HepG2 (cell line): ENCODE data around the gene APC2. TPM values are rescaled to one million over a fixed set of nuclear protein-coding genes. Genes with fewer than 3 reads are reported as not detected.

Source experiments
- FOXK2 ChIP-seq: fragments of 450-650 bp; IDR thresholded peaks from 2 replicates; pipeline ENCODE4 v1.6.1; 2016
- MYC ChIP-seq: sonication (generic); formaldehyde crosslinking; IDR thresholded peaks from 2 replicates; pipeline ENCODE4 v1.9.0; 2021; ENCODE audit warnings: missing genetic modification reagents, borderline replicate concordance
- NR3C1 ChIP-seq: sonication (generic); formaldehyde crosslinking; IDR thresholded peaks from 2 replicates; pipeline ENCODE4 v1.4.0; 2020; ENCODE audit warnings: missing genetic modification reagents
- RAD21 ChIP-seq: fragments of 450-650 bp; formaldehyde crosslinking; IDR thresholded peaks from 2 replicates; pipeline ENCODE4 v1.5.0; 2020; ENCODE audit warnings: mild to moderate bottlenecking
- ZKSCAN5 ChIP-seq: sonication (generic); formaldehyde crosslinking; IDR thresholded peaks from 2 replicates; pipeline ENCODE4 v1.5.1; 2020; ENCODE audit warnings: mild to moderate bottlenecking, missing genetic modification reagents
- ZNF768 ChIP-seq: sonication (generic); formaldehyde crosslinking; IDR thresholded peaks from 2 replicates; pipeline ENCODE4 v1.4.0; 2020; ENCODE audit warnings: missing genetic modification reagents
- polyA plus RNA-seq, 8 experiments: library from polyadenylated mRNA; depleted of rRNA in 3 of 8; stranded (reverse) in 7 of 8; unstranded in 1 of 8; fragments of >200 nt; fragmentation: Illumina TruSeq in 4 of 8; extraction: Trizol in 4 of 8; gene quantifications; 2 replicates each; pipeline versions ENCODE4 v1.2.1 to v1.2.3, GENCODE V29; 2011 to 2016; ENCODE audit warnings: low read depth in 4 of 8, missing spikeins in 1 of 8, mixed read lengths in 1 of 8; ENCODE audit not compliant: insufficient read depth in 1 of 8
- total RNA-seq, 5 experiments: library from RNA; depleted of rRNA; stranded (reverse); fragments of >200 nt; fragmentation: Illumina TruSeq; extraction: Trizol; gene quantifications; 2 replicates each; pipeline ENCODE4 v1.2.3, GENCODE V29; 2016; ENCODE audit warnings: low read depth in 1 of 5
- TF ChIP-seq, protein P1 (sequence below): sonication (generic); formaldehyde crosslinking; IDR thresholded peaks from 2 replicates; pipeline ENCODE4 v1.8.1; 2023; ENCODE audit warnings: mild to moderate bottlenecking, missing genetic modification reagents
- TF ChIP-seq, protein P2 (sequence below): sonication (generic); formaldehyde crosslinking; IDR thresholded peaks from 2 replicates; pipeline ENCODE4 v1.5.0; 2020; ENCODE audit warnings: missing genetic modification reagents, mild to moderate bottlenecking, borderline replicate concordance
- TF ChIP-seq, protein P3 (sequence below): sonication (generic); formaldehyde crosslinking; conservative IDR thresholded peaks from 2 replicates; pipeline ENCODE4 v1.4.0; 2020; ENCODE audit warnings: mild to moderate bottlenecking, missing genetic modification reagents, moderate library complexity
- TF ChIP-seq, protein P4 (sequence below): sonication (generic); formaldehyde crosslinking; IDR thresholded peaks from 2 replicates; pipeline ENCODE4 v1.8.0; 2022; ENCODE audit warnings: missing genetic modification reagents, low read depth, mild to moderate bottlenecking, borderline replicate concordance

The APC2 gene
- total and polyA plus RNA-seq, 2 of the 13 experiments (the other 11 are each of a cell fraction or from before 2014, with no cell fraction given), result 0.08 to 0.22 TPM

DNA sequence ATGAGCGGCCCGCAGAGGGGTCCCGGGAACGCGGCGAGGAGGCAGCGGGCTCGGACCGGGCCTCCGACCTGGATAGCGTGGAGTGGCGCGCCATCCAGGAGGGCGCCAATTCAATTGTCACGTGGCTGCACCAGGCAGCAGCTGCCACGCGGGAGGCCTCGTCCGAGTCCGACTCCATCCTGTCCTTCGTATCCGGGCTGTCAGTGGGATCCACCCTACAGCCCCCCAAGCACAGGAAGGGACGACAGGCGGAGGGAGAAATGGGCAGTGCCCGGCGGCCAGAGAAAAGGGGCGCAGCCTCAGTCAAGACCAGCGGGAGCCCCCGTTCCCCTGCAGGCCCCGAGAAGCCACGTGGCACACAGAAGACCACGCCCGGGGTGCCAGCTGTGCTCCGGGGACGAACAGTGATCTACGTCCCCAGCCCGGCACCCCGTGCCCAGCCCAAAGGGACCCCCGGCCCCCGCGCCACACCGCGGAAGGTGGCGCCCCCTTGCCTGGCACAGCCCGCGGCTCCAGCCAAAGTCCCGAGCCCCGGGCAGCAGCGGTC lies 18.4 kb downstream of the APC2 start (continued):
- TF ChIP-seq, protein P1, sequence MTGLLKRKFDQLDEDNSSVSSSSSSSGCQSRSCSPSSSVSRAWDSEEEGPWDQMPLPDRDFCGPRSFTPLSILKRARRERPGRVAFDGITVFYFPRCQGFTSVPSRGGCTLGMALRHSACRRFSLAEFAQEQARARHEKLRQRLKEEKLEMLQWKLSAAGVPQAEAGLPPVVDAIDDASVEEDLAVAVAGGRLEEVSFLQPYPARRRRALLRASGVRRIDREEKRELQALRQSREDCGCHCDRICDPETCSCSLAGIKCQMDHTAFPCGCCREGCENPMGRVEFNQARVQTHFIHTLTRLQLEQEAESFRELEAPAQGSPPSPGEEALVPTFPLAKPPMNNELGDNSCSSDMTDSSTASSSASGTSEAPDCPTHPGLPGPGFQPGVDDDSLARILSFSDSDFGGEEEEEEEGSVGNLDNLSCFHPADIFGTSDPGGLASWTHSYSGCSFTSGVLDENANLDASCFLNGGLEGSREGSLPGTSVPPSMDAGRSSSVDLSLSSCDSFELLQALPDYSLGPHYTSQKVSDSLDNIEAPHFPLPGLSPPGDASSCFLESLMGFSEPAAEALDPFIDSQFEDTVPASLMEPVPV, result 0 out of 2 replicates have a peak, but pooled peaks have one; percentile 40
- TF ChIP-seq FOXK2, result no peak
- 0 out of 2 replicates have a peak, but pooled peaks have one; percentile 18 for TF ChIP-seq ZNF768
- TF ChIP-seq, protein P2, sequence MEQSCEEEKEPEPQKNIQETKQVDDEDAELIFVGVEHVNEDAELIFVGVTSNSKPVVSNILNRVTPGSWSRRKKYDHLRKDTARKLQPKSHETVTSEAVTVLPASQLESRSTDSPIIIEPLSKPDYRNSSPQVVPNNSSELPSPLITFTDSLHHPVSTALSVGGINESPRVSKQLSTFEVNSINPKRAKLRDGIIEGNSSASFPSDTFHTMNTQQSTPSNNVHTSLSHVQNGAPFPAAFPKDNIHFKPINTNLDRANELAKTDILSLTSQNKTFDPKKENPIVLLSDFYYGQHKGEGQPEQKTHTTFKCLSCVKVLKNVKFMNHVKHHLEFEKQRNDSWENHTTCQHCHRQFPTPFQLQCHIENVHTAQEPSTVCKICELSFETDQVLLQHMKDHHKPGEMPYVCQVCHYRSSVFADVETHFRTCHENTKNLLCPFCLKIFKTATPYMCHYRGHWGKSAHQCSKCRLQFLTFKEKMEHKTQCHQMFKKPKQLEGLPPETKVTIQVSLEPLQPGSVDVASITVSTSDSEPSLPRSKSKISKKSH (CRISPR knock-in tag), result no peak
- TF ChIP-seq, protein P3, sequence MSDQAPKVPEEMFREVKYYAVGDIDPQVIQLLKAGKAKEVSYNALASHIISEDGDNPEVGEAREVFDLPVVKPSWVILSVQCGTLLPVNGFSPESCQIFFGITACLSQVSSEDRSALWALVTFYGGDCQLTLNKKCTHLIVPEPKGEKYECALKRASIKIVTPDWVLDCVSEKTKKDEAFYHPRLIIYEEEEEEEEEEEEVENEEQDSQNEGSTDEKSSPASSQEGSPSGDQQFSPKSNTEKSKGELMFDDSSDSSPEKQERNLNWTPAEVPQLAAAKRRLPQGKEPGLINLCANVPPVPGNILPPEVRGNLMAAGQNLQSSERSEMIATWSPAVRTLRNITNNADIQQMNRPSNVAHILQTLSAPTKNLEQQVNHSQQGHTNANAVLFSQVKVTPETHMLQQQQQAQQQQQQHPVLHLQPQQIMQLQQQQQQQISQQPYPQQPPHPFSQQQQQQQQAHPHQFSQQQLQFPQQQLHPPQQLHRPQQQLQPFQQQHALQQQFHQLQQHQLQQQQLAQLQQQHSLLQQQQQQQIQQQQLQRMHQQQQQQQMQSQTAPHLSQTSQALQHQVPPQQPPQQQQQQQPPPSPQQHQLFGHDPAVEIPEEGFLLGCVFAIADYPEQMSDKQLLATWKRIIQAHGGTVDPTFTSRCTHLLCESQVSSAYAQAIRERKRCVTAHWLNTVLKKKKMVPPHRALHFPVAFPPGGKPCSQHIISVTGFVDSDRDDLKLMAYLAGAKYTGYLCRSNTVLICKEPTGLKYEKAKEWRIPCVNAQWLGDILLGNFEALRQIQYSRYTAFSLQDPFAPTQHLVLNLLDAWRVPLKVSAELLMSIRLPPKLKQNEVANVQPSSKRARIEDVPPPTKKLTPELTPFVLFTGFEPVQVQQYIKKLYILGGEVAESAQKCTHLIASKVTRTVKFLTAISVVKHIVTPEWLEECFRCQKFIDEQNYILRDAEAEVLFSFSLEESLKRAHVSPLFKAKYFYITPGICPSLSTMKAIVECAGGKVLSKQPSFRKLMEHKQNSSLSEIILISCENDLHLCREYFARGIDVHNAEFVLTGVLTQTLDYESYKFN (CRISPR knock-in tag), result no peak
- TF ChIP-seq MYC (CRISPR knock-in tag), result peak; percentile 15; the same call in 1 of the 2 replicates
- no peak for TF ChIP-seq ZKSCAN5 (CRISPR knock-in tag)
- TF ChIP-seq NR3C1 (CRISPR knock-in tag), result no peak
- TF ChIP-seq RAD21 (CRISPR knock-in tag), result 0 out of 2 replicates have a peak, but pooled peaks have one; percentile 6
- TF ChIP-seq, protein P4, sequence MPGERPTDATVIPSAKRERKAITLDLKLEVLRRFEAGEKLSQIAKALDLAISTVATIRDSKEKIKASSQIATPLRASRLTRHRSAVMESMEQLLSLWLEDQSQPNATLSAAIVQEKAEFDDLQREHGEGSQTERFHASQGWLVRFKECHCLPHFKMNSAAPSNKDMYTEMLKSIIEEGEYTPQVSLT (CRISPR knock-in tag), result no peak
